Urinary bladder (tissue), 4 donors: ENCODE results near the gene HIVEP1. TPM values are rescaled to one million over a fixed set of nuclear protein-coding genes. Genes with fewer than 3 reads are reported as not detected.

Experiments used
- DNase-seq: peaks from one replicate; pipeline ENCODE4 v3.0.0-alpha.2; 2015; ENCODE audit errors: extremely low spot score
- H3K27ac ChIP-seq: one replicate; pipeline ENCODE4 v1.5.1; 2013; ENCODE audit warnings: low read depth, mild to moderate bottlenecking, moderate library complexity
- H3K36me3 ChIP-seq: one replicate; pipeline ENCODE4 v1.6.1; 2013; ENCODE audit warnings: mild to moderate bottlenecking, moderate library complexity; ENCODE audit not compliant: insufficient read depth
- H3K4me1 ChIP-seq: one replicate; pipeline ENCODE4 v1.6.1; 2013; ENCODE audit warnings: mild to moderate bottlenecking, moderate library complexity; ENCODE audit not compliant: insufficient read depth
- H3K4me3 ChIP-seq: one replicate; pipeline ENCODE4 v1.5.1; 2013; ENCODE audit warnings: low read depth, low read length
- WGBS: extraction: QIAGEN DNeasy Blood & Tissue Kit; methylation state at CpG from one replicate; pipeline ENCODE4 v1.1.7; 2013; 5-methylcytosine and 5-hydroxymethylcytosine counted together
- polyA plus RNA-seq: library from polyadenylated mRNA; stranded (reverse); fragments of 200-250 nt; gene quantifications from one replicate; pipeline ENCODE4 v1.2.3, GENCODE V29; 2013
- total RNA-seq: library from RNA; depleted of rRNA; stranded (reverse); fragments of >200 nt; gene quantifications from one replicate; pipeline ENCODE4 v1.2.3, GENCODE V29; 2014
- donor health status: healthy with polysubstance abuse.
- donor health status: healthy.

The HIVEP1 gene
- total and polyA plus RNA-seq, 2 donors = 11.8 to 38.5 TPM

GRCh38 chr6:11976489-11976888 is 35.6 kb upstream of the HIVEP1 start:
- Histone ChIP-seq H3K4me3 (no peak overlapping the region), H3K27ac (no peak overlapping the region), H3K36me3 (no peaks in the 10 kb centered on the region), H3K4me1 (no peaks in the 10 kb centered on the region)
- DNase-seq = no peak
- 85% methylated on average over 1 of the region's 1 CpG for WGBS

GRCh38 chr6:11977193-11977592 is 34.9 kb upstream of the HIVEP1 start:
- Histone ChIP-seq H3K4me3 (no peak overlapping the region), H3K36me3 (no peaks in the 10 kb centered on the region), H3K27ac (no peak overlapping the region), H3K4me1 (no peaks in the 10 kb centered on the region)
- 90% methylated on average over 5 of the region's 5 CpGs for whole genome bisulfite sequencing
- no peak for DNase-seq

- 97% methylated on average over 3 of the region's 3 CpGs for WGBS
- Histone ChIP-seq H3K27ac (no peak overlapping the region), H3K4me3 (no peak overlapping the region), H3K36me3 (no peaks in the 10 kb centered on the region), H3K4me1 (no peaks in the 10 kb centered on the region)
- no peak for DNase-seq
Observed at GRCh38 chr6:11977738-11978137, 34.4 kb upstream of the HIVEP1 start.

- WGBS = 31% methylated on average over 1 of the region's 1 CpG
- no peak overlapping the region for H3K27ac ChIP-seq
- no peaks in the 10 kb centered on the region for H3K4me1 ChIP-seq
- no peak overlapping the region for H3K4me3 ChIP-seq
- peak; percentile 26 for DNase-seq
- no peaks in the 10 kb centered on the region for H3K36me3 ChIP-seq
Observed at GRCh38 chr6:11978169-11978987, 33.7 kb upstream of the HIVEP1 start.

- Histone ChIP-seq H3K4me3 (no peak overlapping the region), H3K4me1 (no peaks in the 10 kb centered on the region), H3K36me3 (no peaks in the 10 kb centered on the region), H3K27ac (no peak overlapping the region)
- 97% methylated on average over 6 of the region's 6 CpGs for WGBS
- no peak for DNase-seq
Observed at GRCh38 chr6:11979866-11980265, 32.2 kb upstream of the HIVEP1 start.

- H3K4me3 ChIP-seq = no peak overlapping the region
- no peak for DNase-seq
- H3K27ac ChIP-seq = no peak overlapping the region
- H3K4me1 ChIP-seq = no peaks in the 10 kb centered on the region
- WGBS = 82% methylated on average over 5 of the region's 5 CpGs
- no peaks in the 10 kb centered on the region for H3K36me3 ChIP-seq
Observed at GRCh38 chr6:11983306-11983705, 28.8 kb upstream of the HIVEP1 start.

GRCh38 chr6:11987386-11987785 is 24.7 kb upstream of the HIVEP1 start:
- Histone ChIP-seq H3K36me3 (no peaks in the 10 kb centered on the region), H3K27ac (no peak overlapping the region), H3K4me1 (no peaks in the 10 kb centered on the region), H3K4me3 (no peak overlapping the region)
- 63% methylated on average over 2 of the region's 2 CpGs for WGBS
- DNase-seq = no peak

- no peaks in the 10 kb centered on the region for H3K36me3 ChIP-seq
- DNase-seq = no peak
- H3K4me3 ChIP-seq = no peak overlapping the region
- H3K4me1 ChIP-seq = no peaks in the 10 kb centered on the region
- no peak overlapping the region for H3K27ac ChIP-seq
- 79% methylated on average over 2 of the region's 2 CpGs for WGBS
Observed at GRCh38 chr6:11989386-11989785, 22.7 kb upstream of the HIVEP1 start.

GRCh38 chr6:11992086-11992485 is 20.0 kb upstream of the HIVEP1 start:
- no peaks in the 10 kb centered on the region for H3K4me1 ChIP-seq
- no peak overlapping the region for H3K4me3 ChIP-seq
- WGBS = 97% methylated on average over 2 of the region's 2 CpGs
- no peak overlapping the region for H3K27ac ChIP-seq
- DNase-seq = no peak
- H3K36me3 ChIP-seq = no peaks in the 10 kb centered on the region

- Histone ChIP-seq H3K27ac (no peak overlapping the region), H3K4me3 (no peak overlapping the region), H3K4me1 (no peaks in the 10 kb centered on the region), H3K36me3 (no peaks in the 10 kb centered on the region)
- DNase-seq = no peak
- 96% methylated on average over 4 of the region's 4 CpGs for WGBS
Observed at GRCh38 chr6:11994875-11995461, 17.1 kb upstream of the HIVEP1 start.

GRCh38 chr6:11996751-11997150 is 15.4 kb upstream of the HIVEP1 start:
- no peaks in the 10 kb centered on the region for H3K4me1 ChIP-seq
- no peaks in the 10 kb centered on the region for H3K36me3 ChIP-seq
- WGBS = 70% methylated on average over 1 of the region's 1 CpG
- no peak overlapping the region for H3K27ac ChIP-seq
- DNase-seq = no peak
- H3K4me3 ChIP-seq = no peak overlapping the region

- WGBS = 61% methylated on average over 5 of the region's 5 CpGs
- H3K27ac ChIP-seq = no peak overlapping the region
- no peaks in the 10 kb centered on the region for H3K36me3 ChIP-seq
- H3K4me1 ChIP-seq = no peaks in the 10 kb centered on the region
- no peak for DNase-seq
- H3K4me3 ChIP-seq = no peak overlapping the region
Observed at GRCh38 chr6:11999246-11999645, 12.9 kb upstream of the HIVEP1 start.

- H3K36me3 ChIP-seq = no peaks in the 10 kb centered on the region
- H3K4me1 ChIP-seq = no peaks in the 10 kb centered on the region
- no peak for DNase-seq
- no peak overlapping the region for H3K27ac ChIP-seq
- H3K4me3 ChIP-seq = no peak overlapping the region
Observed at GRCh38 chr6:12000174-12000573, 11.9 kb upstream of the HIVEP1 start.

GRCh38 chr6:12001004-12001705 is 11.0 kb upstream of the HIVEP1 start:
- Histone ChIP-seq H3K36me3 (no peaks in the 10 kb centered on the region), H3K4me3 (no peak overlapping the region), H3K27ac (no peak overlapping the region), H3K4me1 (no peaks in the 10 kb centered on the region)
- DNase-seq = no peak
- WGBS = 39% methylated on average over 4 of the region's 4 CpGs
